MM.1S (cell line): ENCODE data around the gene FBF1.

Experiments used
- CTCF ChIP-seq: fragments of 300-600 bp; sonication (generic); IDR thresholded peaks from 2 replicates; pipeline ENCODE4 v1.5.1; 2016; ENCODE audit warnings: antibody characterized with exemption, low read length, mixed read lengths
- EZH2 ChIP-seq: fragments of 300-600 bp; sonication (generic); optimal IDR thresholded peaks from 2 replicates; pipeline ENCODE3; 2017; ENCODE audit warnings: low read depth, mild to moderate bottlenecking, antibody characterized with exemption, low read length, mixed read lengths
- EZH2phosphoT487 ChIP-seq: fragments of 300-600 bp; sonication (generic); IDR thresholded peaks from 2 replicates; pipeline ENCODE4 v1.6.1; 2018; ENCODE audit warnings: antibody characterized with exemption, low read length

GRCh38 chr17:75970011-75970523 is 29.2 kb upstream of the FBF1 start:
- TF ChIP-seq CTCF (no peak), EZH2 (no peak), EZH2phosphoT487 (no peak)
